ENCODE data around the gene SEC22A. TPM values are rescaled to one million over a fixed set of nuclear protein-coding genes. Genes with fewer than 3 reads are reported as not detected.

Gene SEC22A
- total and polyA plus RNA-seq, 2 of the 8 experiments (the other 6 are each of a cell fraction or from before 2014, with no cell fraction given) = 10.6 to 17.1 TPM

DNA sequence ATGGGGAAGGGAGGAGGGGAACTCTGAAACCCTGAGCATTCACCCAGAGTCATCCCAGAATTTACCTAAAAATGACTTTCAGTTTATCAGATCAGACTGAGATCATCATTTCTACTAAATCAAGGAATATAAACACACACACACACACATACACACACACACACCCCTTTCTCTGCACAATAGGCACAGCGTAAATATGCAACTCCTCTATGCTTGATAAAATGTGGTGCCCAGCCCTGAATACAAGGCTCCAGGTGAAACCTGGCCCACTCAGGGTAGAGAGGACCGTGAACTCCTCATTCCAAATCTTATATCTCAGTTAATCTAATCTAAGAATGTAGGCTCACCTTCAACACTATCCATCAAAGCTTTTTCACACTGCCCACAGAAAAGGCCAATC, 31.8 kb upstream of the SEC22A start:
- Histone ChIP-seq H3K56ac (replicated peaks; ENCODE audit: insufficient read length, low read depth, low read length) (no peak overlapping the region), H3K4me2 (ENCODE audit: insufficient read depth in 1 of 2, low read depth in 2 of 2, low read length in 2 of 2) (no peak overlapping the region), H3K14ac (ENCODE audit: insufficient read length) (no peak overlapping the region), H3K4ac (replicated peaks; ENCODE audit: insufficient read length, low read depth, low read length) (no peak overlapping the region), H4K91ac (replicated peaks; ENCODE audit: insufficient read length, low read length) (no peak overlapping the region), H3K9ac (replicated peaks in 1 of 4; ENCODE audit: extremely low read depth in 1 of 4, low read depth in 3 of 4, low read length in 3 of 4) (no peak overlapping the region), H2AFZ (ENCODE audit: low read length) (no peak overlapping the region), H2BK5ac (ENCODE audit: low read depth, low read length) (no peak overlapping the region), H3K36me3 (ENCODE audit: control insufficient read depth in 2 of 4, insufficient read depth in 4 of 4, low read length in 3 of 4) (peaks cover 0 to 6% (median under 1%) of the 10 kb centered on the region in 4 experiments; a peak in 2 of 8 replicates), H2BK20ac (ENCODE audit: low read length) (no peak overlapping the region), H3K18ac (ENCODE audit: extremely low read depth, low read length) (no peak overlapping the region), H2BK12ac (ENCODE audit: low read depth, low read length) (no peak overlapping the region), H3K27ac (ENCODE audit: low read depth, low read length) (no peak overlapping the region), H3K23ac (ENCODE audit: insufficient read length) (no peak overlapping the region), H3K4me3 (ENCODE audit: extremely low read depth in 1 of 4, insufficient read depth in 2 of 4, low read depth in 3 of 4, low read length in 4 of 4) (no peak overlapping the region), H3K27me3 (replicated peaks in 1 of 4; ENCODE audit: control insufficient read depth in 3 of 4, extremely low read depth in 1 of 4, insufficient read depth in 3 of 4, low read length in 3 of 4) (no peaks in the 10 kb centered on the region), H3K23me2 (ENCODE audit: low read depth, low read length) (no peaks in the 10 kb centered on the region), H2BK120ac (replicated peaks; ENCODE audit: low read depth, low read length) (no peak overlapping the region), H2BK15ac (ENCODE audit: low read length) (no peak overlapping the region), H4K20me1 (replicated peaks in 1 of 2; ENCODE audit: control insufficient read depth in 1 of 2, insufficient read depth in 2 of 2, low read length in 2 of 2) (no peaks in the 10 kb centered on the region), H4K8ac (ENCODE audit: extremely low read depth, insufficient read depth, low read length) (no peak overlapping the region), H2AK5ac (ENCODE audit: low read depth, low read length) (no peak overlapping the region), H3K9me3 (ENCODE audit: insufficient read depth in 2 of 2, low read depth in 1 of 2, low read length in 1 of 2) (peaks cover 0 to 2% of the 10 kb centered on the region in 2 experiments; a peak in 1 of 4 replicates), H3K79me1 (ENCODE audit: low read depth, low read length) (no peaks in the 10 kb centered on the region), H3K4me1 (replicated peaks in 1 of 4; ENCODE audit: control insufficient read depth in 3 of 4, insufficient read depth in 4 of 4, low read length in 3 of 4) (no peaks in the 10 kb centered on the region), H4K5ac (ENCODE audit: insufficient read length, low read depth, low read length) (no peak overlapping the region), H3K79me2 (ENCODE audit: control insufficient read depth in 1 of 2, insufficient read depth in 2 of 2, low read length in 2 of 2) (no peaks in the 10 kb centered on the region)
- FAIRE-seq (no peak), DNase-seq (ENCODE audit: low read depth in 1 of 2, low spot score in 2 of 2) (no peak)
- 57% methylated on average over 2 of the region's 2 CpGs; no CpG with 5 or more reads in 1 of the 2 experiments for WGBS, 2 experiments (ENCODE audit: extremely low coverage in 1 of 2, insufficient coverage in 1 of 2, insufficient read length in 1 of 2, insufficient replicate concordance in 2 of 2, low coverage in 1 of 2, low lambda C conversion rate in 2 of 2, missing lambda C conversion rate in 1 of 2)
- ChIA-PET POLR2A (ENCODE audit: partially characterized antibody) (no interaction called here), CTCF (ENCODE audit: partially characterized antibody) (interaction anchor here (1.0 to 1.2 kb wide), 2 partner anchors 11 to 17 kb away, joined by 3 to 4 read pairs; no protein-coding TSS in a partner anchor)
- TF ChIP-seq ASH2L (IDR thresholded peaks at IDR 0.05; ENCODE audit: low read length) = no peak
